HL-60 (cell line): Measurements from ENCODE around the gene NR4A1.

Source experiments
- DNase-seq, 2 experiments: peaks; one replicate each; pipeline ENCODE4 v3.0.0-alpha.2; 2010 to 2020; ENCODE audit warnings: low read depth in 1 of 2, low spot score in 1 of 2
- H3K27ac ChIP-seq: fragments of 250-450 bp; sonication (Bioruptor Pico); replicated peaks from 2 replicates; pipeline ENCODE4 v1.5.1; 2020; ENCODE audit warnings: mild to moderate bottlenecking, moderate library complexity
- H3K27me3 ChIP-seq: fragments of 250-450 bp; sonication (Bioruptor Pico); 2 replicates; pipeline ENCODE4 v1.5.1; 2021; ENCODE audit warnings: mild to moderate bottlenecking, moderate library complexity; ENCODE audit not compliant: insufficient read depth, poor library complexity, severe bottlenecking
- H3K4me3 ChIP-seq: replicated peaks from 2 replicates; pipeline ENCODE4 v1.5.1; 2011; ENCODE audit warnings: mild to moderate bottlenecking, control low read depth, low read length; ENCODE audit not compliant: insufficient read depth
- GABPA ChIP-seq: IDR thresholded peaks from 2 replicates; pipeline ENCODE4 v1.6.1; 2012; ENCODE audit warnings: low read depth
- POLR2AphosphoS5 ChIP-seq: IDR thresholded peaks from 2 replicates; pipeline ENCODE4 v1.6.1; 2012; ENCODE audit warnings: low read depth
- REST ChIP-seq: IDR thresholded peaks from 2 replicates; pipeline ENCODE4 v1.6.1; 2012; ENCODE audit warnings: low read depth; ENCODE audit not compliant: insufficient replicate concordance
- SPI1 ChIP-seq: IDR thresholded peaks from 2 replicates; pipeline ENCODE4 v1.6.1; 2012; ENCODE audit warnings: low read depth, mild to moderate bottlenecking, borderline replicate concordance
- TF ChIP-seq, protein P1 (sequence below): IDR thresholded peaks from one replicate; pipeline ENCODE4 v1.5.1; 2011; ENCODE audit warnings: low read length, control low read depth, inconsistent platforms; ENCODE audit not compliant: insufficient read depth

The NR4A1 gene

GRCh38 chr12:52014567-52015530, 36.4 kb upstream of the NR4A1 start:
- no peaks in the 10 kb centered on the region for H3K27me3 ChIP-seq
- DNase-seq = no peak
- H3K4me3 ChIP-seq = no peak overlapping the region
- no peak for TF ChIP-seq POLR2AphosphoS5
- TF ChIP-seq, protein P1, sequence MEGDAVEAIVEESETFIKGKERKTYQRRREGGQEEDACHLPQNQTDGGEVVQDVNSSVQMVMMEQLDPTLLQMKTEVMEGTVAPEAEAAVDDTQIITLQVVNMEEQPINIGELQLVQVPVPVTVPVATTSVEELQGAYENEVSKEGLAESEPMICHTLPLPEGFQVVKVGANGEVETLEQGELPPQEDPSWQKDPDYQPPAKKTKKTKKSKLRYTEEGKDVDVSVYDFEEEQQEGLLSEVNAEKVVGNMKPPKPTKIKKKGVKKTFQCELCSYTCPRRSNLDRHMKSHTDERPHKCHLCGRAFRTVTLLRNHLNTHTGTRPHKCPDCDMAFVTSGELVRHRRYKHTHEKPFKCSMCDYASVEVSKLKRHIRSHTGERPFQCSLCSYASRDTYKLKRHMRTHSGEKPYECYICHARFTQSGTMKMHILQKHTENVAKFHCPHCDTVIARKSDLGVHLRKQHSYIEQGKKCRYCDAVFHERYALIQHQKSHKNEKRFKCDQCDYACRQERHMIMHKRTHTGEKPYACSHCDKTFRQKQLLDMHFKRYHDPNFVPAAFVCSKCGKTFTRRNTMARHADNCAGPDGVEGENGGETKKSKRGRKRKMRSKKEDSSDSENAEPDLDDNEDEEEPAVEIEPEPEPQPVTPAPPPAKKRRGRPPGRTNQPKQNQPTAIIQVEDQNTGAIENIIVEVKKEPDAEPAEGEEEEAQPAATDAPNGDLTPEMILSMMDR = no peak
- TF ChIP-seq GABPA = no peak
- no peak overlapping the region for H3K27ac ChIP-seq

- TF ChIP-seq REST (no peak), SPI1 (no peak), POLR2AphosphoS5 (no peak), GABPA (no peak)
- TF ChIP-seq, protein P1 = no peak
- Histone ChIP-seq H3K27me3 (no peaks in the 10 kb centered on the region), H3K27ac (no peak overlapping the region), H3K4me3 (no peak overlapping the region)
- DNase-seq = no peak
Measured at GRCh38 chr12:52015532-52016041, 35.7 kb upstream of the NR4A1 start.

DNA sequence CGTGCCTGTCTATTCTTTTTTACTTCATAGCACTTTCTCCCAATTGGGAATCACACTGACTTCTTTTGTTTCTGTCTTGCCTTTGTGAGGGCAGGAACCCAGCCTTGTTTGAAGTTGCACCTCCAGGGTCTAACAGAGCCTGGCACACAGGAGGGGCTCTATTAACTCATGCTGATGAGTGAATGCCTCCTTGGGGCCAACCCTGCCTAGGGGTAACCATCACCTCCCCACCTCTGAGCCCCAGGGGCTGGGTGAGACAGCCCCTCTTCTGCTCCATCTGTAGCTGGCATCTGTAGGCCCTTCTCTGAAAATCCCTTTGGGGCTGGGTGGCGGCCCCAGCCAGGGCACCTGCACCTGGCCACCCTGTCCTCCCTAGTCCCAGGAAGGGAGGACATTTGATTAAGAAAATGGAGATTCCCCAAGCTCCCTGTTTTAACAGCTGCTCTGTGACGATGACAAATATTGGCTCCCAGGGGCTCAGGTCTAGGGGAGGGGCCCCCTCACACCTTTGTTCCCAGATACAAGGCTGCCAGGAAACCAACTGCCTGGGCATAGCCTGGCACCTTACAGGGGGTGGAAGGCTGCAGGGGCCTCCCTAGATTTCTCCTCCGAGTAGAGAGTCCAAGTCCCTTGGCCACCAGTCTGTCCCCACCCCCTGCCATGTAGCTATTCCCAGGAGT, 32.7 kb upstream of the NR4A1 start:
- Histone ChIP-seq H3K27me3 (no peaks in the 10 kb centered on the region), H3K27ac (no peak overlapping the region), H3K4me3 (no peak overlapping the region)
- no peak for DNase-seq
- TF ChIP-seq REST (no peak), GABPA (no peak), SPI1 (no peak), POLR2AphosphoS5 (no peak)
- TF ChIP-seq, protein P1 = no peak
